OCI-LY7 (cell line): ENCODE results near the gene ADD1.

Source experiments
- EZH2phosphoT487 ChIP-seq: fragments of 200-600 bp; sonication (generic); IDR thresholded peaks from 2 replicates; pipeline ENCODE4 v1.6.1; 2018; ENCODE audit warnings: low read depth, borderline replicate concordance, mild to moderate bottlenecking, mixed run types, antibody characterized with exemption, low read length, moderate library complexity, mixed read lengths
- TF ChIP-seq, protein P1 (sequence below): fragments of 200-600 bp; sonication (generic); conservative IDR thresholded peaks from 2 replicates; pipeline ENCODE4 v1.5.1; 2014; ENCODE audit warnings: mild to moderate bottlenecking, antibody characterized with exemption, low read length, moderate library complexity, mixed read lengths

DNA sequence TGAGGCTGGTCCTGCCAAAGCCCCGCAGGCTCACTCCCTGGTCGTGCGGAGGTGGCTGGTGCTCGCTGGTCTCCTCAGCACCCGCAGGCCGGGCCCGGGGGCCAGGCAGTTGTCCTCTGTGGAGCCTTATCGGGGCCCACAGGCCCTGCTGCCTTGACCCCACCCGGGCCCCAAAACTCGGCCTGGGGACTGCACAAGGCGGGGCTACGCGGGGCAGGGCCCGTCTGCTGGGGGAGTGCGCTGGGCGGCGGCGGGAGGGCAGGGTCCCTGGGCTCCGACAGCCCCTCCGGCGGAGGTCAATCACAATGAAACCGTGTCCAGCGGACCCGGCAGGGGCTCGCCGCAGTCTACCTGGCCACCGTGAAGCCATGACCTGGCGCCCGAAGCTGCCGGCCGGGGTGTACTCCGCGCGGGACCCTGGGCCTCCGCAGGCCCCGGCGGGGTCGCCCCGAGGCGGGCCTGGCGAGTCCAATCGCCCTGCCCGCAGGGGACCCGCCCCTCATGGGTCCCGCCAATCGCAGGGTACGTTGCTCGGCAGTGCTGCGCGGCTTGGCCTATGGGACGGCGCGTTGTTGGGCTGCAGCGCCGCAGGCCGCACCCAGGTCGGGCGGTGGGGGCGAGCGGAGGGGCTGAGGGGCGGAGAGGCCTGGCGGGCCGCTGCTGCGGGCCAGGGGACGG, at the start of gene ADD1:
- TF ChIP-seq, protein P1, sequence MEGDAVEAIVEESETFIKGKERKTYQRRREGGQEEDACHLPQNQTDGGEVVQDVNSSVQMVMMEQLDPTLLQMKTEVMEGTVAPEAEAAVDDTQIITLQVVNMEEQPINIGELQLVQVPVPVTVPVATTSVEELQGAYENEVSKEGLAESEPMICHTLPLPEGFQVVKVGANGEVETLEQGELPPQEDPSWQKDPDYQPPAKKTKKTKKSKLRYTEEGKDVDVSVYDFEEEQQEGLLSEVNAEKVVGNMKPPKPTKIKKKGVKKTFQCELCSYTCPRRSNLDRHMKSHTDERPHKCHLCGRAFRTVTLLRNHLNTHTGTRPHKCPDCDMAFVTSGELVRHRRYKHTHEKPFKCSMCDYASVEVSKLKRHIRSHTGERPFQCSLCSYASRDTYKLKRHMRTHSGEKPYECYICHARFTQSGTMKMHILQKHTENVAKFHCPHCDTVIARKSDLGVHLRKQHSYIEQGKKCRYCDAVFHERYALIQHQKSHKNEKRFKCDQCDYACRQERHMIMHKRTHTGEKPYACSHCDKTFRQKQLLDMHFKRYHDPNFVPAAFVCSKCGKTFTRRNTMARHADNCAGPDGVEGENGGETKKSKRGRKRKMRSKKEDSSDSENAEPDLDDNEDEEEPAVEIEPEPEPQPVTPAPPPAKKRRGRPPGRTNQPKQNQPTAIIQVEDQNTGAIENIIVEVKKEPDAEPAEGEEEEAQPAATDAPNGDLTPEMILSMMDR, result no peak
- TF ChIP-seq EZH2phosphoT487, result no peak
